Hepatocyte (in vitro differentiated cells): ENCODE data around the gene AVPR2.

Source experiments
- CTCF ChIP-seq: fragments of 200-600 bp; sonication (generic); IDR thresholded peaks from 2 replicates; pipeline ENCODE4 v1.5.1; 2016; ENCODE audit warnings: antibody characterized with exemption, mild to moderate bottlenecking; ENCODE audit not compliant: poor library complexity
- EZH2 ChIP-seq: fragments of 200-600 bp; sonication (generic); IDR thresholded peaks from 2 replicates; pipeline ENCODE4 v1.6.1; 2016; ENCODE audit warnings: antibody characterized with exemption, mild to moderate bottlenecking, borderline replicate concordance

- TF ChIP-seq CTCF: no peak
- no peak for TF ChIP-seq EZH2
Observed at GRCh38 chrX:153907456-153907855, 3.0 kb downstream of the AVPR2 start.
